Endothelial cell of umbilical vein (primary cell): ENCODE data around the gene RMP24.

Source experiments
- BruUV-seq: library from RNA; stranded (reverse); fragments of 400-500 nt; replicated peaks from 2 replicates; lab custom pipeline; 2021; lab: Mats Ljungman, UMichigan
- CTCF ChIA-PET: fragments of 300-600, 350-600 bp; sonication (Branson Sonifier 250); formaldehyde crosslinking; loops from one replicate; lab custom pipeline; 2021; ENCODE audit warnings: antibody characterized with exemption, inconsistent platforms; lab: Charles Lee
- POLR2A ChIA-PET: fragments of 300-600, 350-600 bp; sonication (Branson Sonifier 250); formaldehyde crosslinking; loops from one replicate; lab custom pipeline; 2021; ENCODE audit warnings: antibody characterized with exemption, inconsistent platforms; lab: Charles Lee
- DNase-seq: peaks from one replicate; pipeline ENCODE4 v3.0.0-alpha.2; 2011; ENCODE audit warnings: low read depth, low spot score
- FAIRE-seq: peaks from 2 replicates; lab custom pipeline; 2011; peaks lifted over from hg19 to GRCh38; lab: Jason Lieb, UNC
- H2AFZ ChIP-seq: 2 replicates; pipeline ENCODE4 v1.6.0; 2012; ENCODE audit warnings: low read depth, low read length, control low read depth, inconsistent platforms
- H3K27ac ChIP-seq: 2 replicates; pipeline ENCODE4 v1.5.1; 2011; ENCODE audit warnings: low read depth, mild to moderate bottlenecking, control low read depth, low read length, moderate library complexity; ENCODE audit not compliant: insufficient read depth
- H3K27me3 ChIP-seq, 2 experiments: 2 replicates each; pipeline versions ENCODE4 v1.6.0 to v1.6.1; 2011; ENCODE audit warnings: low read length in 2 of 2, mixed read lengths in 1 of 2; ENCODE audit not compliant: control insufficient read depth in 2 of 2, insufficient read depth in 2 of 2
- H3K36me3 ChIP-seq, 2 experiments: 2 replicates in 1 of 2; 3 replicates in 1 of 2; pipeline ENCODE4 v1.5.1; 2011; ENCODE audit warnings: low read length in 2 of 2, mild to moderate bottlenecking in 1 of 2, moderate library complexity in 1 of 2; ENCODE audit not compliant: control insufficient read depth in 2 of 2, insufficient read depth in 2 of 2; ENCODE audit errors: extremely low read depth in 1 of 2
- H3K4me1 ChIP-seq: 3 replicates; pipeline ENCODE4 v1.5.1; 2011; ENCODE audit warnings: mild to moderate bottlenecking, low read length; ENCODE audit not compliant: control insufficient read depth, insufficient read depth; ENCODE audit errors: extremely low read depth
- H3K4me2 ChIP-seq: 2 replicates; pipeline ENCODE4 v1.6.1; 2011; ENCODE audit warnings: low read length, control low read depth, mixed read lengths; ENCODE audit not compliant: insufficient read depth
- H3K4me3 ChIP-seq, 3 experiments: fragments of 200-600 bp in 1 of 3; sonication (generic), shearing (Covaris generic) in 1 of 3; replicated peaks in 1 of 3; 2 replicates each; pipeline ENCODE4 v1.5.1; 2011 to 2016; ENCODE audit warnings: control low read depth in 3 of 3, low read length in 3 of 3, mild to moderate bottlenecking in 2 of 3, inconsistent platforms in 1 of 3, low read depth in 1 of 3, moderate library complexity in 1 of 3; ENCODE audit not compliant: insufficient read depth in 1 of 3
- H3K79me2 ChIP-seq: 2 replicates; pipeline ENCODE4 v1.6.0; 2012; ENCODE audit warnings: low read length, inconsistent platforms; ENCODE audit not compliant: control insufficient read depth, insufficient read depth
- H3K9ac ChIP-seq: replicated peaks from 2 replicates; pipeline ENCODE3; 2011; ENCODE audit warnings: low read length, control low read depth; ENCODE audit not compliant: insufficient read depth; ENCODE audit errors: extremely low read depth
- H3K9me1 ChIP-seq: replicated peaks from 3 replicates; pipeline ENCODE4 v1.6.0; 2011; ENCODE audit warnings: mild to moderate bottlenecking, low read length; ENCODE audit not compliant: control insufficient read depth, insufficient read depth; ENCODE audit errors: extremely low read depth
- H3K9me3 ChIP-seq: replicated peaks from 2 replicates; pipeline ENCODE4 v1.5.1; 2012; ENCODE audit warnings: low read length, inconsistent platforms; ENCODE audit not compliant: control insufficient read depth, insufficient read depth
- H4K20me1 ChIP-seq: replicated peaks from 2 replicates; pipeline ENCODE3; 2011; ENCODE audit warnings: mild to moderate bottlenecking, low read length; ENCODE audit not compliant: control insufficient read depth, insufficient read depth; ENCODE audit errors: extremely low read depth
- CTCF ChIP-seq, 2 donors: IDR thresholded peaks; 1 replicate in 1 of 2; 2 replicates in 1 of 2; pipeline ENCODE4 v1.5.1; 2011; ENCODE audit warnings: low read length in 2 of 2, mild to moderate bottlenecking in 2 of 2, moderate library complexity in 2 of 2, control low read depth in 1 of 2, inconsistent platforms in 1 of 2, low read depth in 1 of 2; ENCODE audit not compliant: insufficient read depth in 1 of 2; ENCODE audit errors: extremely low read depth in 1 of 2
- EZH2 ChIP-seq: IDR thresholded peaks from 2 replicates; pipeline ENCODE4 v1.6.1; 2012; ENCODE audit warnings: borderline replicate concordance, low read depth, mild to moderate bottlenecking, moderate library complexity, low read length, inconsistent platforms; ENCODE audit not compliant: severe bottlenecking
- GATA2 ChIP-seq: IDR thresholded peaks from 2 replicates; pipeline ENCODE4 v1.7.0; 2011; ENCODE audit warnings: low read depth, mild to moderate bottlenecking, moderate library complexity, mixed read lengths, low read length; ENCODE audit not compliant: insufficient read length, insufficient read depth
- JUN ChIP-seq: IDR thresholded peaks from 2 replicates; pipeline ENCODE4 v1.6.1; 2011; ENCODE audit warnings: borderline replicate concordance, low read depth; ENCODE audit not compliant: insufficient read length, insufficient read depth
- MAX ChIP-seq: IDR thresholded peaks from 2 replicates; pipeline ENCODE4 v1.6.1; 2011; ENCODE audit not compliant: insufficient read depth, insufficient read length
- MYC ChIP-seq: IDR thresholded peaks from one replicate; pipeline ENCODE4 v1.6.1; 2011; ENCODE audit warnings: mild to moderate bottlenecking, low read depth, low read length
- POLR2A ChIP-seq: IDR thresholded peaks from 2 replicates; pipeline ENCODE4 v1.6.1; 2012; ENCODE audit warnings: low read depth, mild to moderate bottlenecking, control low read depth, low read length
- POLR2AphosphoS5 ChIP-seq: IDR thresholded peaks from 2 replicates; pipeline ENCODE4 v1.6.1; 2012; ENCODE audit warnings: low read depth, mild to moderate bottlenecking, control low read depth, low read length, moderate library complexity; ENCODE audit not compliant: insufficient read depth
- dilution Hi-C: fragments of 300-500 bp; cut with MboI; formaldehyde crosslinking; loops from one replicate; pipeline ENCODE4 v1.15.0; 2019; ENCODE audit warnings: low sequenced_read_pairs; ENCODE audit not compliant: extremely low pct_ligation_motif_present
- intact Hi-C: fragments of 100-400 bp; cut with micrococcal nuclease; formaldehyde crosslinking; loops from one replicate; pipeline ENCODE4 v1.10.0; 2022

The RMP24 gene

GRCh38 chr18:35936951-35937350 lies 35.5 kb upstream of the RMP24 start:
- no peak overlapping the region for H3K4me2 ChIP-seq
- no peaks in the 10 kb centered on the region for H3K9me3 ChIP-seq
- POLR2A ChIA-PET, result no interaction called here
- dilution Hi-C loops, result no loop called here
- H3K9ac ChIP-seq, result no peak overlapping the region
- no peaks in the 10 kb centered on the region for H4K20me1 ChIP-seq
- no peak overlapping the region for H3K4me3 ChIP-seq
- no peaks in the 10 kb centered on the region for H3K4me1 ChIP-seq
- FAIRE-seq (no peak), DNase-seq (no peak)
- intact Hi-C loops, result no loop called here
- H3K79me2 ChIP-seq, result no peaks in the 10 kb centered on the region
- H3K27ac ChIP-seq, result no peak overlapping the region
- peaks cover 0 to 4% of the 10 kb centered on the region in 2 experiments for H3K27me3 ChIP-seq
- CTCF ChIA-PET, result interaction anchor here (1.5 to 6.9 kb wide), 5 partner anchors 11 to 181 kb away, joined by 4 to 68 read pairs (median 5); partner anchors contain the start of gene RMP24
- no peak overlapping the region for H2AFZ ChIP-seq
- no TSS peak for BruUV-seq
- no peaks in the 10 kb centered on the region for H3K36me3 ChIP-seq
- TF ChIP-seq CTCF (IDR thresholded peaks at IDR 0.05; ENCODE audit: extremely low read depth in 1 of 2, insufficient read depth in 1 of 2, low read depth in 1 of 2, low read length in 2 of 2), result no peak
- TF ChIP-seq POLR2AphosphoS5, result no peak
- no peak for TF ChIP-seq POLR2A
- TF ChIP-seq GATA2, result no peak
- H3K9me1 ChIP-seq, result no peaks in the 10 kb centered on the region

DNA sequence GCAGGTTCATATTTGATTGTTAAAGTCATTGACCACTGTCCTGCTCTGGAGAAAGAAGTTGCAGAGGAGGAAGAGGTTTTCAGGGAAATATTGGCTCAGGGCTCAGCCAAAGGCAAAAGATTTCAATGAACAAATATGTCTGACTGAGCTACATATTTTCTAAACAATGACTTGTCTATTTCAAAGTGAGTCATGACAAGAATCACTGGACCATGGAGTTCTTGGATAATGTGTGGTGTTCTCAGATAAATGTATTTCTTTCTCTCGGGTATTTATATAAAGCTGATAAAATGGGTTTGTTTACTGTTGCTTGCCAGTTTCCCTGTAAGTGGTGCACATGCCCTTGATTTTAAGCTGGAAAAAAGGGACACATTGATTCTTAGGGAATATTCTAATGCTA lies 34.3 kb upstream of the RMP24 start:
- Histone ChIP-seq H2AFZ (no peak overlapping the region), H3K4me1 (no peaks in the 10 kb centered on the region), H3K9me3 (no peaks in the 10 kb centered on the region), H3K27me3 (peaks cover 0 to 6% of the 10 kb centered on the region in 2 experiments), H4K20me1 (no peaks in the 10 kb centered on the region), H3K79me2 (no peaks in the 10 kb centered on the region), H3K4me2 (no peak overlapping the region), H3K9ac (no peak overlapping the region), H3K36me3 (no peaks in the 10 kb centered on the region), H3K9me1 (no peaks in the 10 kb centered on the region), H3K27ac (no peak overlapping the region), H3K4me3 (no peak overlapping the region)
- DNase-seq, result no peak
- POLR2A ChIA-PET, result no interaction called here
- intact Hi-C loops (no loop called here), dilution Hi-C loops (no loop called here)
- no peak for FAIRE-seq
- no peak for TF ChIP-seq EZH2
- no peak for TF ChIP-seq POLR2AphosphoS5
- TF ChIP-seq JUN, result no peak
- no peak for TF ChIP-seq MYC
- TF ChIP-seq MAX, result no peak
- CTCF ChIA-PET, result interaction anchor here (0.9 to 6.9 kb wide), 4 partner anchors 12 to 182 kb away, joined by 3 to 68 read pairs (median 6); partner anchors contain the start of gene RMP24
- no TSS peak for BruUV-seq
